ENCODE results near the gene PASK.
A peak's percentile ranks its signal among the peaks of the same experiment; 100 is the strongest.
"Not testable (repeated sequence)": the region's sequence is repeated elsewhere in the genome, so short reads cannot be mapped to it uniquely, and the experiment has no call there.

PASK gene

GRCh38 chr2:241148891-241149674 lies at the start of gene PASK:
Gene PASK (minus strand): TSS chr2:241149472. CDS start chr2:241143032, 6,440 bp downstream.
- peak; percentile 85 to 86 for DNase-seq (ENCODE audit: extremely low read depth in 1 of 2, low read depth in 1 of 2)

DNA sequence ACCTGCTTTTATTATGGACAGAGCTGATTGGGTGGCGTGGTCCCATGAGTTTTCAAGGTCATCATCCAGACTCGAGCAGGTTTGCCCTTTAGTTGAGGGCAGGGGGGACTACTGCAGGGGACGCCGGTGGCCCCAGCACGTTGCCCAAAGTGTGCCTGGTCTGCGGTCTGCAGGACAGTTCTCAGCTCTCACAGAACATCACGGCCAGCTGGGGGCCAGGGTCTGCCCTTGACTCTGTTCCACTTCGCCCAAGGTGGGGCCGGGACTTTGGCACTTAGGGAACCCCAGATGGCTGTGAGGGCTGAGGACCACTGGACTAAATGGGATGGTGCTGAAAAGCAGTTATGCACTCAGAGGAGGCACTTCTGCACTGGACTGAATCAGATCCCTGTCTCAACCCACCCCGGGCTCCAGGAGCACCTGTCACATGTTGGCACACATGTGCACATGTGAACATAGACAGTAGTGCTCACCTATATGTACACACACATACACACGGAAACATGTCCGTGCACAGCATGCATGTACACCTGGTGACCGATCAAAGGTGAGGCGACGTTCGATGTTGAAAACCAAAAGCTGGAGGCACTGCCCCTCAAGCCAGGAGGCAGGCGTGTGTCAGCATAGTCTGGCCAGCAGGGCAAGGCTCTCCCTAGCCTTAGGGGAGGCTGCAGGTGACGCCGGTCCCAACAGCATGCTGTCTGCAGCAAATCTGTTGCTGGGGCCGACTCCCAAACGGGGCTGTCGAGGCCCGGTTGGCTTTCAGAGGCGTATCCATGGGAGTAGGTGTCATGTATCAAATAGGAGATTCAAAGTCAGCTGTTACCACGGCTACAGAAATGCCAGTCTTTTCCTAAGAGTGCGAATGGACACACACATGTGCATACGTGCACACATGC lies 49.4 kb upstream of the PASK start:
- no peak for DNase-seq (ENCODE audit: extremely low read depth in 1 of 2, low read depth in 1 of 2)

DNA sequence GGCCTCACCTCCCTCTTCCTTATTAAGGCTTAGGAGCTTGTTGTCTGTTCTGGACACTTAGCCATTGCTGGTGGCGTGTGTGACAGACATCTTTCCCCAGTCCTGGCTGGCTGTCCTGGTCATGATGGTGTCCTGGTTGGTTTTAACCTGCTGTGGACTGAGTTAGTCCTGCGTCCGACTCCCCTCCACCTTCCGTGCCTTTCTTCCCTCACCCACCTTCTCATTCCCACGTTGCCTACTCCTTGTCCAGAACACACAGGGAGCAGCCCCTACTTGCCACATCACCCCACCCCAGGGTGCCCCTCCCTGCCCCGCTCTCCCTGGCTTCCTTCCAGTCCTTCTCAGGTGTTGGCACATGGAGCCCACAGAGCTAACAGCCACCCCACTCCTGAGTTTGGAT lies 48.7 kb upstream of the PASK start:
- no peak for DNase-seq (ENCODE audit: extremely low read depth in 1 of 2, low read depth in 1 of 2)

DNA sequence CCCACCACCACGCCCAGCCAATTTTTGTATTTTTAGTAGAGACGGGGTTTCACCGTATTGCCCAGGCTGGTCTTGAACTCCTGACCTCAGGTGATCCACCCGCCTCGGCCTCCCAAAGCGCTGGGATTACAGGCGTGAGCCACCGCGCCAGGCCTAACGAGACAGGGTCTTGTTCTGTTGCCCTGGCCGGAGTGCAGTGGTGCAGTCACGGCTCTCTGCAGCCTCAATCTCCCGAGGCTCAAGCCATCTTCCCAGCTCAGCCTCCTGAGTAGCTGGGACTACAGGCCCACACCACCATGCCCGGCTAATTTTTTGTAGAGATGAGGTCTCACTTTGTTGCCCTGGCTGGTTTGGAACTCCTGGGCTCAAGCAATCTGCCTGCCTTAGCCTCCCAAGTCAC lies 48.0 kb upstream of the PASK start:
- DNase-seq (ENCODE audit: extremely low read depth in 1 of 2, low read depth in 1 of 2): not testable (repeated sequence)

GRCh38 chr2:241195506-241196130 lies 46.3 kb upstream of the PASK start:
- DNase-seq (ENCODE audit: extremely low read depth in 1 of 2, low read depth in 1 of 2): no peak

- DNase-seq (ENCODE audit: extremely low read depth in 1 of 2, low read depth in 1 of 2): no peak
Measured at GRCh38 chr2:241194811-241195210, 45.5 kb upstream of the PASK start.

DNA sequence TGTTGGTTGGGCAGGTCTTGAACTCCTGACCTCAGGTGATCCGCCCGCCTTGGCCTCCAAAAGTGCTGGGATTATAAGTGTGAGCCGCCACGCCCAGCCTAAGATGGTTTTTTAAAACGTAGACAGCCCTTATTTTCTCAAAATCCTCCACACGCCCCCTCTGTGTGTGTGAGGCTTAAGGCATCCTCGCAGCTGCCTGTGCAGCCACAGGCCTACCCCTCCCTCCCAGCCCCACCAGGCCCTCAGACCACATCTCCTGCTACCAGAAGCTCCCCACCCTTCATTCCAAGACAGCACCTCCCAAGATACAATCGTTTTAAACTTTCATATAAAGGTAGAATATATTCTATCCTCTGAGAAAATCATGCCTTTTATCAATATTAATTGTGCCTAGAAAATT lies 44.0 kb upstream of the PASK start:
- DNase-seq (ENCODE audit: extremely low read depth in 1 of 2, low read depth in 1 of 2): no peak

DNA sequence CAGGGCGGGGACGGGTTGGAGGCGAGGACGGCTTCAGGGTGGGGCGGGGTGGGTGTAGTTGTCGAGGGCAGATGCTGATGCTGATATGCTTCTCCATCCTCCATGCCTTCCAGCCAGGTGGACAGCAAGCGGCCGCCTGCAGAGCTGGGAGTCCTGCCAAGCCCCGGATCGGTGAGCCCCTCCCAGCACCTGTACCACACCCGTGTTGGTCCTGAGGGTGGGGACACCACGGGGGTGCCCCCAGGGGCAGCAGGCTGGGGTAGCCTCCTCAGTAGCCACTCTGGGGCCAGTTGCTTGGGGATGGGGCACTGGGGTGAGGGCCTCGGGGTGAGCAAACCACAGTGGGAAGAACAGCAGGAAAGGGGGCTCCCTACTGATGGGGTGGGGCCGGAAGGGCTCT lies 41.8 kb upstream of the PASK start:
- DNase-seq (ENCODE audit: extremely low read depth in 1 of 2, low read depth in 1 of 2): no peak

DNA sequence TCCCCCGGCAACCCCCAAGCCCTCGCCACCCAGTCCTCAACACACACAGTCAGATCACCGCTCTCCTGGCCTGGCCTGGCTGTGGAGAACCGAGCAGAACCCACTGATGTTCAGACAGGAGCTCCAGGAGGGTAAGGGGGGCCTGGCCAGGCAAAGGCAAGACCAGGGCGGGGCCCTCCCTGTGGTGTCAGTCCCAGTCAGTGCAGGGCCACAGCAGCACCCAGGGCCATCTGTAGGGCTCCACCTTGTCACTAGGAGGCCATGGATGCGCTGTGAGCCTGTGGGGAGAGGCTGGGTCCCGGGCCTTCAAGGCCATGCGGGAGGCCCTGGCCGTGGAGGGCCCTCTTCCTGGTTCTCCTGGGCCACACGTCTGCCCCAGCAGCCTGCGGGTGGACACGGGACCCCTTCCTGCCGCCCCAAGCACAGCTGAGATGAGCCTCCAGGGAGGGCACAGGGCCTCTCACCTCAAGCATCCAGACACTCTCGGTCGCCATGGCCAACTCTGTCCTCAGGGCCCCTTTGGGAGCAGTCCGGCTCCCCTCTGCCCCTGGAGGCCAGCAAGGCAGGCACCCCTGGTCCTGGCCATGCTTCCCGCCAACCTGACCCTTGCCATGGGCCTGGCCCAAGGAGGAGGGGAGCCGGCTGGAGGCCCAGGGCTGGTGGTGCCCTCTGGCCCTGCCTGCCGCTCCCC lies 41.2 kb upstream of the PASK start:
- DNase-seq (ENCODE audit: extremely low read depth in 1 of 2, low read depth in 1 of 2): no peak

GRCh38 chr2:241189856-241190201 lies 40.6 kb upstream of the PASK start:
- DNase-seq (ENCODE audit: extremely low read depth in 1 of 2, low read depth in 1 of 2): no peak

DNA sequence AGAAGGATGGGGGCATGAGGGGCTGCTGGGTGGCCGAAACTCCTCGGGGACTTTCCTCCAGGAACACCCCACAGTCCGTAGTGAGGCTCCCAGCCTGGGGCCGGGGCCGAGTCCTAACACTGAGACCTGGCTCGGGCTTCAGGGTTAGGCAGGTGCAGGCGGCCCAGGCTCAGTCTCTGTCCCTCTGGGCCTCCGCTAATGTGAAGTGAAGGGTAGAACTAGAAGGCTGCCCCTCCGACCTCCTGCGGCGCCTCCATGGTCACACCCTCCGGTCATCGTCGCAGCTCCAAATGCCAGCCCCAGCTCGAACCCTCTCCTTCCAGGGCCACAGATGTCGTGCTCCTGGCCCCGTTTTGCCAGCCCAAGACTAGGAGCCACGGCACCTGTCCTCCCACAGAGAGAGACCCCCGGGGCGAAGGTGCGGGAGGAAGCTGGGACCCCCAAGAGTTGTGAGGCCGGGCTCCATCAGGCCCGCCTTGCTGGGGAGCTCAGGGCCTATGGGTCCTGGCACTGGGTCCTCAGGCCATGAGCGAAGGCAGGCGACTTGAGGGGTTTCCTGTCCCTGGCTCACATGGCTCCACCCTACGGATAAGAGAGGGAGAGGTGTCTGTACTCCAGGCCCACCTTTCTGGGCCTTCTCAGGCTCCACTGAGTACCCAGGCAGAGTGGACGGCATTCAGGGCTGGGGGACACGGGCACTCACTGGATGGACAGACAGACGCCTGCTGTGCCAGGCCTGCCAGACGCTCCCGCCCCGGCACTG lies 40.0 kb upstream of the PASK start:
- DNase-seq (ENCODE audit: extremely low read depth in 1 of 2, low read depth in 1 of 2): no peak

GRCh38 chr2:241188361-241189092 lies 39.3 kb upstream of the PASK start, which contains the start of gene ANO7:
Gene ANO7 (plus strand): TSS chr2:241188677. CDS start chr2:241190064, 1,387 bp downstream.
- no peak for DNase-seq (ENCODE audit: extremely low read depth in 1 of 2, low read depth in 1 of 2)

DNA sequence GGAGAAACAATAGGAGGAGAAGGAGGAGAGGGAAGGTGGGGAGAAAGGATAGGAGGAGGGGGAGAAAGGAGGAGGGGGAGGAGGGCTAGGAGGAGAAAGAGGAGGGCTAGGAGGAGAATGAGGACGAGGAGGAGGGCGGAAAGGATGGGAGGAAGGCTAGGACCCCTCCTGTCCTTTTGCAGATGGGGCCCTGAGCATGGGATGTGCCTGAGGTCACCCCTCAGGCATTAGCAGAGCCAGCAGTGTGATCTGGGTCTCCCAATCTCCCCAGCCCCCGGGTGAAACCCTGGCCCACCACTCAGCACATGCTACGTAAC lies 38.6 kb upstream of the PASK start:
- no peak for DNase-seq (ENCODE audit: extremely low read depth in 1 of 2, low read depth in 1 of 2)

DNA sequence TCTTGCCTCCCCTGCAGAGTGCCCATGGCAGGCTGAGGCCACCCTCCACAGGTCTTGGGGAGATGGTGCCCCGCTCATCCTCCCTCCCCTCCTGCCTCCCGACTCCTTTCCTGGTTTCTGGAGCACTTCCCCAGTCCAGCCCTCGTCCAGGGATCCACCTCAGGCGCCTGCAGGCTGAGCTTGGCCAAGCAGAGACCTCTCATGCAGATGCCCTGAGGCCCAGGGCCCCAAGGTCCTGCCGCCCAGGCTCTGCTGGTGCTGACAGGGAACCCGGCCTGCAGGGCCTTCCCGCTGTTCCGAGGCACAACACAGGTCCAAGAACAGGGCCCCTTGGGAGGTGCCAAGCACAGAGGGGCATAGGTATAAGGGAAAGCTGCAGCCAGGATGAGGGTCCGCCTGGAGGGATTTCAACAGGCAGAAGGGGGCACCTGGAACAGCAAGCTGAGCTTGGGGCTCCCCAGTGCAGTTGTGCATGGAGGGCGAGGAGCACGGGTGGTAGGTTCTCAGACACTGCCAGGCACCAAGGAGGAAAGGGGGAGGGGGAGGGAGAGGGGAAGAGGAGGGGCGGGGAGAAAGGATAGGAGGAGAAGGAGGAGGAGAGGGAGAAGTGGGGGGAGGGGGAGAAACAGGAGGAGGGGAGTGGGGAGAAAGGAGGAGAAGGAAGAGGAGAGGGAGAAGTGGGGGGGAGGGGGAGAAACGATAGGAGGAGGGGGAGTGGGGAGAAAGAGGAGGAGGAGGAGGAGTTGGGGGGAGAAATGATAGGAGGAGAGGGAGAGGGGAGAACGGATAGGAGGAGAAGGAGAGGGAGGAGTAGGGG lies 38.0 kb upstream of the PASK start:
- no peak for DNase-seq (ENCODE audit: extremely low read depth in 1 of 2, low read depth in 1 of 2)

- no peak for DNase-seq (ENCODE audit: extremely low read depth in 1 of 2, low read depth in 1 of 2)
Measured at GRCh38 chr2:241185961-241186360, 36.7 kb upstream of the PASK start.

DNA sequence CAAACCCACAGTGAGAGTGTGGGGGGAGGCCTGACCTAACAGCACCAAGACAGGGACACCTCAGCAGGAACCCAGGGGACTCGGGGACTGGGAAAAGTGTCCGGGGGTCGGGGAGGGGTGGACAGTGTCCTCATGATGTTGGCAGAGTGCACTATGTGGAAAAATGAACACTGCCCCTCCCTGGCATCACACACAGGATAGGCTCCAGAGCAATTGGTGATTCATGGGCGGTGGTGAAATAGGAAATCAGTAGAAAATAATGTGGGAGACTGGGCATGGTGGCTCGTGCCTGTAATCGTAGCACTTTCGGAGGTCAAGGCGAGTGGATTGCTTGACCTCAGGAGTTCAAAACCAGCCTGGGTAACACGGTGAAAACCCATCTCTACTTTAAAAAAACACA lies 35.6 kb upstream of the PASK start:
- no peak for DNase-seq (ENCODE audit: extremely low read depth in 1 of 2, low read depth in 1 of 2)

DNA sequence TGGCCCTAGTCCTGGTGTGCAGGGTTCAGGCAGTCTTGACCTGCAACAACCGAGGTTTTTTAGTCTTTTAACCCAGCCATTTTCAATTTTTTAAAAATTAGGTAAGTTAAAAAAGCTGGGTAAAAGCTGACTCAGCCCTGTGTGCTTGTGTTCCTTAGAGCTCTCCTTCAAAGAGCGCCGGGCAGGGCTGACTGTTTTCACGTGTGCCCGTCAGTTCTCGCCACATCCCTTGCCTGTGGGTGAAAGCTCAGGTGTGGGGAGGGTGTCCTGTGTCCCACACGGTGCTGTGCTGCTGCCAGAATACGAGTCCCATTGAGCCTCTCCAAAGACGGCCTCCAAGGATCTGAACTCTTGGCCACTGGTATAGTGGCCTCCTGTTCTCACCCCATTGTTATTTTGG lies 33.9 kb upstream of the PASK start:
- no peak for DNase-seq (ENCODE audit: extremely low read depth in 1 of 2, low read depth in 1 of 2)

- no peak for DNase-seq (ENCODE audit: extremely low read depth in 1 of 2, low read depth in 1 of 2)
Measured at GRCh38 chr2:241182531-241183133, 33.4 kb upstream of the PASK start.

DNA sequence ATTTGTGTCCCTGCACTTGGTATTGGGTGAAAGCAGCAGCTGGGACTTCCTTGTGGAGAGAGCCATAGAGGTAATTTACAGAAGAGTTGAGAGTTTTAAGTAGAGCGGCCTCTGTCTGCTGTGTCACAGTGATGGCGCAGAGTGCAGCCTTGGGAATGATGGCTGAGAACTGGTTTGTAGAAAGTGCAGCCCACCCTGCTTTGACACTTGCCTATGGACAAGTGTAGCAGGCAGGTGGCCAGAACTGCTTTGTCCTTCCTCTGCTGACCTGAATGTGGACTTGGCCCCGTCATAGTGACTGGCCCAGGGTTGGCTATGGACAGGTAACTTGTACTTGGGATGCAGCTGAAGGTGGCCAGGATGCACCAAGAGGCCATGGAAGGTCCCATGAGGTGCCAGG lies 32.9 kb upstream of the PASK start:
- no peak for DNase-seq (ENCODE audit: extremely low read depth in 1 of 2, low read depth in 1 of 2)

All from activated CD8-positive, alpha-beta memory T cell treated with anti-CD3 and anti-CD28 coated beads for 1 hour (primary cell).